GM21367 (cell line): ENCODE data around the gene RETREG2.
A peak's percentile ranks its signal among the peaks of the same experiment; 100 is the strongest.

Source experiments
- ATAC-seq: cut with Tn5 transposase; IDR thresholded peaks from one replicate; pipeline ENCODE4 v1.9.1; 2021; ENCODE audit not compliant: unreplicated experiment

Gene RETREG2, protein sequence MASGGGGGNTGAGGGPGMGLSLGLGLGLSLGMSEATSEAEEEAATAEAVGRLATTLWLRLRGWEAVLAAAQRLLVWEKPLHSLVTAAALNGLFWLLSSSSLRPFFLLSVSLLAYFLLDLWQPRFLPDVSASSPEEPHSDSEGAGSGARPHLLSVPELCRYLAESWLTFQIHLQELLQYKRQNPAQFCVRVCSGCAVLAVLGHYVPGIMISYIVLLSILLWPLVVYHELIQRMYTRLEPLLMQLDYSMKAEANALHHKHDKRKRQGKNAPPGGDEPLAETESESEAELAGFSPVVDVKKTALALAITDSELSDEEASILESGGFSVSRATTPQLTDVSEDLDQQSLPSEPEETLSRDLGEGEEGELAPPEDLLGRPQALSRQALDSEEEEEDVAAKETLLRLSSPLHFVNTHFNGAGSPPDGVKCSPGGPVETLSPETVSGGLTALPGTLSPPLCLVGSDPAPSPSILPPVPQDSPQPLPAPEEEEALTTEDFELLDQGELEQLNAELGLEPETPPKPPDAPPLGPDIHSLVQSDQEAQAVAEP

DNA sequence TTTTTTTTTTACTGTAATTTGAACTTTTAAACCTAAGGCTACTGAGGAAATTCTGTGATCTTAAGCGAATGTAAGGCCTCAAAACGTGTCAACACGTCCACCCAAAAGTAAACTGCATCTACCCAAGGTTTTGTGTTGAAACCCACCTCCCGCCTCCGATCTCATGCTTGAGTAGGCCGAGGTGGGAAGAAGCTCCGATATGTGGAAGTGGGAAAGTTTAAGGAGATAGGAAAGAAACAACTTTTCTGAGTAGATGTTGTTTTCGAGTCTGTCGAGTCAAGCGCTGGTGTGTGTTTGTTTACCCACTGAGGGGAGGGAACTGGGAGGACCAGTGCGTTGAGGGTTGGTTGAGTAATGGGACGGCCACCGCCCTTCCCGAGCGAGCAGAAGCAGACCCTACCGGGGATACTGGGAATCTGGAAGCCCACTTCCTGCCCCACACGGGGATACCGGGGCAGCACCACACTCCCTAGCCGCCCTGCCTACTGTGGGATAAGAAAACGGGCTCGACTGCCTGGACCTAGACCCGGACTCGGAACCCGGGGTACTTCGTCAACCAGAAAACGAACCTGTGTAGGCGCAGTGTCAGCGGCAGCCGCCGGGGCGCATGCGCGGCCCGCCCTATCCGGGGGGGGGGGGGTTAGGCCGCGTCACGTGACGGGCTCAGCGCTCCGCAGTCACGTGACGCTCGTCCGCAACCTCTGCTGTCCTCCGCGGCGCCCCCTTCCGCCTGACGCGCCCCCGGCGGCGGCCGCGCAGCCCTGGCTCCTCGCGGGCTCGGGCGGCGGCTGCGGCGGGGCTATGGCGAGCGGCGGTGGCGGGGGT is at the start of gene RETREG2:
RETREG2 (plus strand) TSS at position 724 of the 825 bp plus-strand sequence; CDS start at position 802, 78 bp downstream.
- peak; percentile 34 for ATAC-seq

DNA sequence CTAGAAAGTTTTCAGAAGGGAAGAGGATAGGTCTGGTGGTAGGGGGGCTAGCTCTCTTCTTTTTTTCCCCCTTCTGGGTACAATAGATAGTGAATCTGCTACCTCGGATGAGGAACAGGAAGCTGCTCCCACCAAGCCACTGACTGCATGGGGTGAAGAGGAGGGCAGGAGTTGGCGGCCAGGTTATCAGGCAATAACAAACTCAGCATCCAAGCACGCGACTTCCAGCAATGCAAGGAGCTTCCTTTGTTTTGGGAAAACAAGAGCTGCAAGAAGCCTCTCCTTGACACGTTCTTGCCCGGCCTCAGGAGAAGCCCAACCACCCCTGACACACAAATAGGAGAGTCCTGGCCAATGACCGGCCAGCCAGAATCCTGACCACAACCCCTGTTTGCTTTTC is 49.7 kb upstream of the RETREG2 start:
- no peak for ATAC-seq

DNA sequence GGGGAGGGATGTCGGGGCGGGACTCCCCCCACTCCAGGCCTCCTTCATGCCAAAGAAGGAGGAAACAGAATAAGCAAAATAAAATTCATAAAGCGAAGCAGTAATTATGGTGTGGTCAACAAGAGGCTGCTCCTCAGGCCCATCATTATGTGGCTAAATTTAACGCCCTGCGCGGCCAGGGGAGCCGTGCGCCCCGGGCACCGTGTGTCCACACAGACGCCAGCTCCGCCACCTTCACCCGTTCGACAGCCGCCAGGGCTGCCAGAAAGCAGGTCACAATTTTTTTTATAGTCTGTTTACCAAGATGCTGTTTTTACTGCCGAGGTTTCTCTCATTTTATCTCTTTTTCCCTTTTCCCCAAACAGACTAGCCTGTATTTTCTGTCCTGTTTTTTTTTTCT is 48.5 kb upstream of the RETREG2 start:
- no peak for ATAC-seq

DNA sequence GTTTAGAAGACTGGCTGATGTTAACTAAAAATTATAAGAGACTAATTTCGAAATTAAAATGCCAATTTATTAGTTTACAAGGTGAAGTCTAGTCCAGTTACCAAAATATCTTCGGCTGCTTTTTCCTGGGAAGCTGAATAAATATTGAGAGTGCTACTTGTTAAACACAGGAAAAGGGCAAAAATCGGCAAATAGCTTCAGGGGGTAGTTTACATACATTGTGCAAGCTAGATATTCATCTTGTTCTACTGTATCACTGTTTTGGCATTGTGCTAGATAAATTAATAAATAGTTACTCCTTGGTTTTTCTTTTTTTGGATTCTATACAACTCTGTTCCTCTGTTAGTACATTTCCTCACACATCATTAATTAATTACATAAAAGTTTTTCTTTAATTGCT is 46.7 kb upstream of the RETREG2 start:
- no peak for ATAC-seq

DNA sequence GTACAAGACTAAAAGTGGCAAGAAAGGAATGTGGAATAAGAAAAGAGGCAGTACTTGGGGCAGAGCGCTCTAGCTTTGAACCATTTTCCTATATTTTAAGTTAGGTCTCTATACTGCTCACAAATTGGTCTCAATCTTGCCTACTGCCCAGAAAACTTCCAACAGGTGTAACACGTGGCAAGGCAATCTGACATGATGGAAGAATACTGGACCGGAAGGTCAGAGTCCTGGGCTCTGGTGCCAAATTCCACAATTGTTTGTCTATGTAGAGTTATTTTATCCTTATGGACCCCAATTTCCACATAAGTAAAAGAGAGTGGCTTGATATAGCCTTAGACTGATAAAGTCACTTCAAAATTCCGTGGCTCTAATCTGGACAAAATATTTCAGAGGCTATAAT is 46.3 kb upstream of the RETREG2 start:
- ATAC-seq: no peak

DNA sequence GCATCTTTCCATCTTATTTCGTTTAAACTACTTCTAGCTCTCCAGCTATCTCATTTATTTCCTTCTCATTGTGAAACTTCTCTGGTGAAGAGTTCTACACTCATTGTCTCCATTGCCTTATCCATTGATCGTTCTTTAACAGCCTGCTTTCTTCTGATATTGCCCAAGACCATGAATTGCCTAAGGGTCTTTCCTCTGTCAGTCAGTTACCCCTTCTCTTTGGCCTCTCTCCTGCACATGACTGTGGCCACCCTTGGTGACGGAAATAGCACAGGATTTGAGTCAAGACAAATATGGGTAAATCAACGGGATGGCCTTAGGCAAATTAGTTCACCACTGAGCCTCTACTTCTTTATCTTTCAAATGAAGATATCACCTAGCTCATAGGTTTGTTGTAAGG is 44.1 kb upstream of the RETREG2 start:
- no peak for ATAC-seq

DNA sequence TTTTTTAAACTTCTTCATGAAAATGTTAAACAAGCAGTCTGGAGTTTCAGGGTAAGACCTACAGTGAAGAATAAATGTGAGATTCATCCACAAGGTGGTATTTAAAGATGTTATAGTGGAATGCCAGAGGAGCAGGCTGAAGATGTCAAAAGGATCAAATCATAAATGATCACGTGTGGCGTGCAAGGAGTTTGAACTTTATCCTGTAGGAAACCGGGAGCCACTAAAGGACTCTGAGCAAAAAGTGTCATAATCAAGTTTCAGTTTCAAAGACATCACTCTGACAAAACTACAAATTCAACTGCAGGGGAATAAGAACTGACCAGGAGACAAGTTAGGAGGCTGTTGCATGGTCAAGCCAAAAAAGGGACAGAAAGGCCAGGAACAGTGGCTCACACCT is 37.4 kb upstream of the RETREG2 start:
- ATAC-seq: no peak

DNA sequence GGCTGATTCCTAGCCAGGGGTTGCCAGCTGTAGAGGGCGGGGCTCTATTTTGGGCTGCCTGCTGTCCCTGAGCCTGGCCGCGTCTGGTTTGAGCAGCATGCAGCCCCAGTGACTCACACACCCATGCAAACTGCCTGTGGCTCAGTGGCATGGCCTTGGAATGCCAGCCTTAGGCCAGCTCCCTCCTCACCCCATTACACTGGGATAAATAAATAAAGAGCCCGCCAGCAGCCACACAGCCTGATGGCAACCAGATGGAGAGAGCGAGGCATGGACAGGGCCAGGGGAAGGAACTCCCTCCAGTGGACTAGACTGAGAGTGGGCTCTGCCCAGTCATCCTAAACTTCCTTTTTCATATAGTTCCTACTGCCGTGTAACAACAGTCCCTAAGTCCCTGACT is 35.7 kb upstream of the RETREG2 start:
- no peak for ATAC-seq

DNA sequence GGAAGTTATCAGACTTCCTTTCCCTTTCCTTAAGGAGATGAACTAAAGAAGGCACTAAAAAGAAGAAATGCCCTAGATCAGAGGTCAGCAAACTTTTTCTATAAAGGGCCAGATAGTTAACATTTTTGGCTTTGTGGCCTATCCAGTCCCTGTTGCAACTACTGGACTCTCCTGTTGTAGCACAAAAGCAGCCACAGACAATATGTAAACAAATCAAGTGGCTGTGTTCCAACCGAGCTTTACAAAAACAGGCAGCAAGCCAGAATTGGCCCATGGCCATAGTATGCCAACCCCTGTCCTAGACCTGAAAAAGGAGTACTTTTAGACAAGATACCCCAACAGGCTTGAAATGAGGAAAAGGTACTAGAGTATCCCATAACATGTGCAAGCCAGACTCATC is 28.4 kb upstream of the RETREG2 start:
- no peak for ATAC-seq

DNA sequence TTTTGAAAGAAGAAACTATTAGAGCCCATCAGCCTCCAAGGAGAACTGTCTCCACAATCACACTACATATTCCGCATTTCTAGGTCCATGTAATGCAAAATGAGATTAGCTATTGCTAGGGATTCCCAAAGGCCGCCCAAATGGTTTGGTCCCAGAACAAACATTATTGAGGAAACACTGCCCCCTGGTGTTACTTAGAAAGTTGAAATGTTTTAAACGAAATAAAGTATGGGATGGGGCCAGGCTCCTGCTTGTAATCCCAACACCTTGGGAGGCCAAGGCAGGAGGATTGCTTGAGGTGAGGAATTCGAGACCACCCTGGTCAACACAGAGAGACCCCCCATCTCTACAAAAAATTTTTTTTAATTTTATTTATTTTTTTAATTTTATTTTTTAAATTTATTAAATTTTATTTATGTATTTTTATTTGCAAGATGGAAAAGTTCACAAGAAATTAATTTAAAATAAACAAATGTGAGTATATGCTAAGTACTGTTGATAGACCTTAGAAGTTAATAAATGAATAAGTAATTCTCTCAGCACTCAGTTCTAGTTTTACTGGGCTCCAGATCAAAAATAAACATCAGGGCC is 22.9 kb upstream of the RETREG2 start:
- ATAC-seq: no peak

DNA sequence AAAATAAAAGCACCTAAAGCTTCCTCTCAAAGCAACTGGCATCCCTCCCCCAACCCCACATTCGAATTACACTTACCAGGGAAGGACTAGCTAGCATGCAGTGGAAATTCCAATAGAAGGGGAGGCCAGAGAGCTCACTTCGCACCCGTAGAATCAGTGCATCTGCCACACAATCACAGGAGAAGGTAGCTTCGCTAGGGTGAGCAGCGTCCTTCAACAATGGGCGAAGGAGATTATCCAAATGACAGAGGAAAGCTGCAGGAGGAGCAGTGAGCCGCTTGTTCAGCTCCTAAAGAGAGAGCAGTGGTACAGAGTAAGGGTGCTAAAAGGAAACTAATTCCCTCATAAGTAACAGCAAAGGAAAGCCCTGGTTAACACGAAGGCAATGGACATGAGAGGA is 20.7 kb upstream of the RETREG2 start:
- ATAC-seq: no peak

DNA sequence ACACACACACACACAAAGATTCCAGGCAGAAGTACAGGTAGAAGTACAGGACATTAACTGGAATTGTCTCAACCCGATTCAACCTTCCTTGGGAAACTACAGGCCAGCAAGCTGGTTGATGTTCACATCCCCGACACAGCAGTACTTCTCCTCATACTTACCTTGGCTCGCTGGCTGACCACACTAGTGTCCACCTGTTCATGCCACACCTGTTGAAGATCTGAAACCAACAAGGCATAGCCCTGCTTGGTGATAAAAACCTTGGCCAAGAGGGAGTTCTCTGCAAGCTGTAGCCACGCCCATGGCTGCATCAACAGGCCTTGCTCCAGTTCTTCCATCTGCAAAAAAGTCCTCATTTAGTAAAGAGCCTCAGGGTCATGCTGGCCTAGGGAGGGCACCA is 20.1 kb upstream of the RETREG2 start:
- ATAC-seq: no peak

DNA sequence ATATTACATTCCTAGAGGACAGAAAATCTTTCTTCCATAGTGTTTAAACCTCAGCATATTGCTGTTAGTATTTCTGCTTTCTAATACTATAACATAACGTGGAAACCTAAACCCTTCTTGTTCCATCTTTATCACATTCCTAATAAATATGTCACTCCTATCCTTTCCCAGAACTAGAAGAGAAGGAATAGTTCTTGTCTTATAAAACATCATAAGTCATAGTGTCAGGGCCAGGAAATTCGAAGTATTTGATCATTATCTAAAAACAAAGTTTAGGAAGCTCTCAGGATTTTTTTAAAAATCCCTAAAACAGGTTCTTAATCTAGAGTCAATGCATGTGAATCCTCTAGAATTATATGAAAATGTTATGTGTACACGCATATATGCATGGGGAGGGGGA is 19.5 kb upstream of the RETREG2 start:
- ATAC-seq: no peak

DNA sequence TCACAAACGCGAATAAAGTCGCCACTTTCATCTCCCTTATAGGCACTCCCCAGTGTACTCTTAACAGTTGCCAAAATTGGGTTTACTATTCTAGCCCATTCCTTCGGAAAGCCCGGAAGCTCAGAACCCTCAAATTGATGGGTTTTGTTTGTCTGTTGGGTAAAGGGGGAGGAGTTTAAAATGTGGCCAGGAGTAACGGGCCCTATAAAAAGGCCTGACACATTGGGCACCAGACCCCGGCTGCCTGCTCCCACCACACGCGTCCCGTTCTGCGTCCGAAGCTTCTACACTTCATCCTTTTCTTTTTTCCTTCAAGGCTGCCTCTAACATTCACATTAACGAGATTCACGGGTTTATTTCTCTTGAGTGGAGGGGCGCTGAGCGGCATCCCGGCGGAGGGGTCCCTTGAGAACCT is 18.3 kb upstream of the RETREG2 start:
- ATAC-seq: peak; percentile 3

DNA sequence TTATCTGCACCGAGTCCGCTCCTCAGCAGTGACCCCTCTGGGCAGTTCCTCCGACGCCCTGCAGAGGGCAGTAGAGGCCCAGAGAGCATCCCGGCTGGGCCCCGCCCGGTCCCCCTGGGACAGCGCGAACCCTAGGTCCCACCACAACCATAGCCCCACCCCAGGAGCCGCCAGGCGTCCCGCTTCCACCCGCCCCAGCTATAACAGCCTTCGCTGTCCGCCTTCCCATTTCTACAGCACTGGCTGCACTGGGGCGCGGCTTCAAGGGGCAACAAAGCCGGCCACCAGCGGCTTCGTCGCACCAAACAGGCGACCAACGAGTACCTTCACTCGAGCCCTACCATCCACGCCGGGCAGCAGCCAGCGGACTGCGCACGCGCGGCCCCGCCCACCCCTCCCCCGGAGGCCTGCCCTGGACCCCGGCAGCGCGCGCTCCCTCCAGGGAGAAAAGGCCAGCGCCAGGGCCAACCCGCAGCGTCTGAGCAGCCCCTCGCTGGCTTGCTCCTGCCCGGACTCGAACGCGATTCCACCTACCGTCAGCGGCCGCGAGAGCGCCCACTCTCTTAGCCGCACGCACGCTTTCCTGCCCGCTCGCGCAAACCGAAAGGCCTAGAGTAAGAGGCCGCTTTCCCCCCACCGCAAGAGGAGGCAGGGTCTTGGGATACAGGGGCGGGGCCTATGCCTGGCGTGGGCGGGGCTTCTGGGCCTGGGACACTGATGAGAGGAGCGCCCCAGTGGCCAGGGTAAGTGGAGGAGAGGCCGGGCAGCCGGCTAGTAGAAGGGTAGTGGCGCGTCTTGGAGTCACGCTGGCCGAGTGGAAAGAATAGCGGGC is 17.7 kb upstream of the RETREG2 start, which contains the start of gene NHEJ1:
NHEJ1 (minus strand) TSS at position 630 of the 832 bp plus-strand sequence. CDS start 2,453 bp downstream, outside the sequence.
- peak; percentile 82 for ATAC-seq

DNA sequence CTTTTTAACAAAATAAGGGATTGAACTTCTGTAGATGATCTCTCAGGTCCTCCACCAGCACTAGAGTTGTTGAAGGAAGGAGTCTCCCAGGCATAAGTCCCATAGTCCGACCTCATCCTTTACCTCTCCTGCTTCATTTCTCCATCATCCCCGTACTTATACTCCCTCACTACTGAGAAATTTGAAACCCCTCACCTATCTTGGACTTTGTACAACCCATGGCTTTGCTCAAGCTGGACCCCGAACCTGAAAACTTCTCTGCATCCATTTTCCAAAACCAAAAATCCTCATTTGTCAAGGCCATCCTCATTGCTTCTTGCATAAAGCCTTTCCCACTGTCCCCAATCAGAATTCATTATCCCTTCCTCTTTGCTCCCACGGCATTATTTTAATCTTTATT is 17.0 kb upstream of the RETREG2 start:
- no peak for ATAC-seq

DNA sequence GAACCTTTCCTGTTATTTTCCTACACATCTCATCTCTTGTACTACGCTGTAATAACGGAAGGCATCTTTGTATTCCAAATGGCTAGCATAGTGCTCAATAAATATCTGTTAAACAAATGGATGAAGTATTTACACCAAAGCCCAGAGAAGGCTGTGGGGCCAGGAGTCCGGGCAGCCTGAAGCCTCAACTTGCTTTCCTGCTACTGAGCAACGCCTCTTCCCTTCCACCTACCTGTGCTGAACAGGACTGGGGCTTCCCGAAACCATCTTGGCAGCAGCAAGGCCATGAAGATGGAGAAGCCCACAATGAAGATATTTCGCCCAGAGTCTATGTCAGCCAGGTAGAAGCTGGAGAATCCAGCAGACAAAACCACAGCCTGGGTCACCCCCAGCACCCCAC is 14.9 kb upstream of the RETREG2 start:
- ATAC-seq: no peak

DNA sequence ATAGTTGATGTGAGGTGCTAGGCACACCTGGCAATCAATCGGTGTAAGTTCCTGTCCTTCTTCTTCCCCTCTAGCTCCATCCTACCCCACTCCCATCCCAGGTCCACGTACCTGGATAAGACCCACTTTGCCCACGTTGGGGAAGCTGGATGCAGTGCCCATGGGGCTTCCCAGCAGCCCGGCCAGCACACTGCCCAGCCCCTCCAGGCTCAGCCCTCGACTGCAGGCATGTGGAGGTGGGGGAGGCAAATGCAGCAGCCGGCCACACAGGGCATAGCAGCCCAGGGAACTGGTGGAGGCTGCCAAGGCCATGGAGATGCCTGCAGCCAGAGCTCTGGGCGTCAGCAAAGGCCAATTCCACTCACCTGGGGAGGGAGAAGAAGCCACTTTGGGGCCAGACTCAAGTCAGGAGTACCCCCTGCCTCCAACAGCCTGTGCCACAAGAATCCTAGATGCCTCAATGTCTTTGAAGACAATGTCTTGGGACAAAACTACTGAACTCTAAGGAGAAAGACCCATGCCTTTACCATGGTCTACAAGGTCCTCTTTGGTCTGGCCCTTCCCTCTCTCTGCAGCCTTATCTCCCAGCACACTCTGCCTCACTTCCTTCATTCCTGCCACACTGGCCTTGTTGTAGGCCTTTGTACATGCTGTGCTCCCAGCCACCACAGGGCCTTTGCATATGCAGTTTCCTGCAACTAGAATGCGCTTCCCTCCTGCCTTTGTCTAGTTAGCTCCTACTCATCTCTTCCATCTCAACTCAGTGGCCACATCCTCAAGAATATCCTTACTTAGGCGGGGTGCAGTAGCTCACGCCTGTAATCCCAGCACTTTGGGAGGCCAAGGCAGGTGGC is 12.8 kb upstream of the RETREG2 start:
- ATAC-seq: no peak

DNA sequence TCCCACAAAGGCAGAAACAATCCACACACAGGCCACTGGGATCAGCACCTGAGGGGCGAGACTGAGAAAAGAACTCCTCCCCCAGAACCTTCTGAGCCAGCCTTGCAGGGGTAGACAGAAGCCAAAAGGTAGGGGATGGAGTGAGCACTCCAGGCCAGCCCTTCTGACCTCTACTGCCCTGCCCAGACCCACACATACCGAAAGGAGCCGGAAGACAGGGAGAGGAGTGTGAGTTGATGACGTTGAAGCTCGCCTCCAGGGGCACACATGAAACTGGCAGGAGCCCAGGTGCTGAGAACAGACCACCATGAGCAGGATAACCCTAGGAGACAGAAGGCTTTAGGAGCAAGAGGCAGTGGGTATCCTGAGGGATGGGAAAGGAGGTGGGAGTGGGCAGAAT is 10.1 kb upstream of the RETREG2 start:
- ATAC-seq: no peak

DNA sequence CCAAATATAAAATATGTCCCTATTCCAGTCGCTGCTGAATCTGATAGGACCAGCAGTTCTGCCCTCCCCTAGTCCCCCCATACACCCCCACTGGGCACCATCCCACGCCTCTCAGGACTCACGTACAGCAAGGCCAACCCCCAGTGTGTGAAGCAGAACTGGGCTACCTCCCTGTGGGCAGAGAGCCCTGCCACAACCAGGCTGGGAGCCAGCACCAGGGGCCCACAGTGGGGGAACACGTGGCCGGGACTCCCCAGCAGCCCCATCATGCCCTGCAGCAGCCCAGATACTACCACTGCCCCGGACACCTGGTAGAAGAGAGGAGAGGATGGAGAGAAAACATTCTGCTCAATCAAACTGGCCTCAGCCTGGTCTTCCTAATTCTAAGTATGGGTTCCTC is 9.5 kb upstream of the RETREG2 start:
- no peak for ATAC-seq
